Pulmonary artery endothelial cell (primary cell): ENCODE data around the gene TCERG1L. TPM values are rescaled to one million over a fixed set of nuclear protein-coding genes. Genes with fewer than 3 reads are reported as not detected.

Experiments used
- DNase-seq: peaks from one replicate; pipeline ENCODE4 v3.0.0-alpha.2; 2011; ENCODE audit warnings: low read depth, low spot score
- total RNA-seq: library from RNA; depleted of rRNA; stranded (reverse); fragments of >200 nt; gene quantifications from 2 replicates; pipeline ENCODE4 v1.2.3, GENCODE V29; 2014

Gene TCERG1L
- total RNA-seq, 1 donor from 2014 or later, result not detected

DNA sequence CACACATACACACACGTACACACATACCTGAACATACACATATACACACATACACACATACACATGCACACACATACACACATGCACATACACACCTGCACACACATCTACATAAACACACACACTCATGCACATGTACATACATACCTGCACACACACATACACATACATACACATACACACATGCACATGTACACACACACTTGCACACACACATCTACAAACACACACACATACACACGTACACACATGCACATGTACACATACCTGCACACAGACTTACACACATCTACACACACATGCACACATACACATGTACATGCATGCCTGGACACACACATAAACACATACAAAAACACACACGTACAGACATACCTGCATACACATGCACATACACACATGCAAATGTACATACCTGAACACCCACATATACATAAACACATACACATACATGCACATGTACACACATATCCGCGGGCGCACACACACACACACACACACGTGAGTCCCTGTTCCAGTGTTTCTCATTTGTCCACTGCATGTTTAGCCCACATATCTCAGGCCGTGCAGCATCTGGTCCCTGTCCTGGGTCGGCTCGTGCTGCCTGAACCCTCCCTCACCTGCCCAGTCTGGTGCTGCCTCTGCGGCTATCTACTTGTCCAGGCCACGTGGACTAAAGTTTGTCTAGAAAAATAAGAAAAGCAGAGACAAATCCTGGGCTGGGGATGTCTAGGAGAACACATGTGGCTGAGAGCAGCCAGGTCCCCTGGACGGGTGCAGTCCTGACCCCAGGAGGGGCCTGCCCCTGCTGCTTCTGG lies 238.7 kb downstream of the TCERG1L start:
- no peak for DNase-seq

DNA sequence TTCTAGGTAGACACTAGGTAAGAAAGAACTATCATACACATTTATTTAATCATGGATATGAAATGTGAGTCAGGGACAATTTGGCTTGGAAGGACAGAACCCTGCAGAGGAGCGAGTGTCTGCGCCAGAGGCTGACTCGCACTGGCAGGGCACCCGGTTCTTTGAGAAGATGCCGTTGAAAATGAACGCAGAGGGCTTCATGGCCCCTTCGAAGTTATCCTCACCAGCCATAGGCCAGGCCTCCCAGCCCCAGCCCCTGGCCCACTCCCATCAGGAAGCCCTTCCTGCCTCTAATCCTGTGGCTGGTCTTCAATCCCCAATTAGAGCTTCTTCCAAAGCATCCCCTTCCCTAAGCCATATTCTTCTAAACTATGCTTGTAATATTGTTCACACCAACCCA lies 239.8 kb downstream of the TCERG1L start:
- DNase-seq, result no peak

DNA sequence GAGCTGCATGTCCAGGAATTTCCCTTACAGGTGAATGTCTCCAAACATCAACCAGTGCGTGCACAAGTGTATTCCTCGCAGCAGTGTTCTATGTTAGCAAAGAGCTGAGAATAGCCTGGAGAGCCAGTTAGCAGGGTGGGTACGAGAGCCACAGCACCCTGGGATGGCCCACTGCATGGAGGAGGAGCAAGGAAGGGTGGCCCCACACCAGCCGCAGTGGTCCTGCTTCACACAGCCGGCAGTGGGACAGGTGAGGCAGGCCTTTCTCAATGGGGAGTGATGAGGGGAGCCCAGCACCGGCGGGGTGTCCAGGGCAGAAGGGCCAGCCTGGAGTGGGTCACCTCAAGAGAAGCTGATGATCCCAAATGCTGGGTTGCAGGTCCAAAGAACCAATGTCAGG lies 240.7 kb downstream of the TCERG1L start:
- no peak for DNase-seq

DNA sequence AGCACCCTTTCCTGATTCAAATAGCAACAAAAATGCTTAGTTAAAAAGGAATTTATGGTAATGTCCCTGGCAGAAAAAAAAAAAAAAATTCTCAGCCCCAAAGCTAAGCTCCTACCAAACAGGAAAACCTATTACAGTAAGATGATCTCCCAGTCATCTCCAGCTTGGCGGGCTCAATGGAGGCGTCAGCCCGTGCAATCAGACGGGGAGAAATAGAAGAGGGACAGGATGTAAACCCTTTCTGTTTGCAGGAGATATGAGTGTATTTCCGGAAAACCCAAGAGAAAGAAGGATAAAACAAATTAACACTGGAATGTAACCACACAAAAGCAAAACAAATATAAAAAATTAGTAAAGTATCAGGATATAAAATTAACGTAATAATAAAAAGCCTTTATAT lies 242.8 kb downstream of the TCERG1L start:
- no peak for DNase-seq

DNA sequence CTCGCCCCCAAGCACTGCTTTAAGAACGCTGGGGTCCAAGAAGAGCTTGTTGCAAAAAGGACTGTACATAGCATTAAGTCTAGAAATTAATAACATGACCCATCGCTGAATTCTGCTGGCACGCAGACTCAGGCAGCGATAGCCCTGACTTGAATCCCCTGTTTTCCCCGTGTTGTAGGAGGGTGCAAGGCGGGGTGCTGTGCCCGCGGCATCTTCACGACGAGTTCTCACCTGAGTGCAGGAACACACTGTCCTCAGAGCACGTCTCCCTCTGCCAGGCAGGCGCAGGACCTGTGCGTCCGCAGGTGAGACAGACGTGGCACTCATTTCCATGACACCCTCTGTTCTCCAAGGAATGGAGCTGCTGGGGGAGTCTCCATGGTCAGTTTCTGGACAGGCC lies 243.2 kb downstream of the TCERG1L start:
- DNase-seq, result no peak

DNA sequence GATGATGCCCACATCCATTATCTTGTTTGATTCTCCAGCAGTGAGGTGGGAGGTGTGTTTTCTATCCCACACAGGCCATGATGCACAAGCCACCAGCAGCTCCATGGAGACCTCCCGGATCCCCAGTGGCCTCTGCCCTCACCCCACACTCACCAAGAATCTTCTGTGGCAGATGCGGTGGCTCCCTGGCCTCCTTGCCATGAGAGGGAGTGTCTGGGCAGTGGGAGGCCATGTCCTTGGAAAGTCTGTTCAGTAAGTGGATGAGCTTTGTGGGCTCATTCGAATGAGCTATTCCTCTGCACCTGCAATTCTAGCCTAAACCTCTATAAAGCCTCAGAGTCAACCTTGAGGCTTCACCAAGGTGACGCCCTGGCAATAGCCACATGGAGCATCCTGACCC lies 243.8 kb downstream of the TCERG1L start:
- no peak for DNase-seq

DNA sequence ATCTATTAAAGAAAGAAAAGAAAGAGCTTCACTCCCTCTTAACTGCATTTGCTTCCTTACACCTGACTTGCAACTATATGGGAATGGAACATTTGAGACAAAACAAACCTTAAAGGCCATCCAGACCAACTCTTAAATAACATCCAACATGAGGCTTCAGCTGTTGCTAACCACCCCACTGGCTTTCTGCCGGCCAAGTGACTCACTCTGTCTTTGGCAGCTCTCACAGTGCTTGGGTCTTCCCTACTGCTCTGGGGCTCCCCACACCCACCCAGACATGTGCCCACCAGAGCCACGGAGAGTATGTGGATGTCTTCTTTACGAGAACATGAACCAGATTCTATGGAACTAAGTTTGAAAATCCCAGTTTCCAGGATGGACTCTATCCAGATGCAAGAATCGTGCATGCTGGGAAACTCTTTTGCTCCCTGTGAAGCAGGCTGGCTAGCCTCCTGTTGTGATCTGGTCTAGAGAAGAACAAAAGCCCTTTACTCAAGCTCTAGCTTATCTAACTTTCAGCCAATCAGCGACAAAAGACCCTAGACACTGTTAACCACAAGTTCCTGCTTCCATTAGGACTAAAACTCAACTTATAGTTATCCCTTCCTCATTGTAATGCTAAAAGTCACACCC lies 245.7 kb downstream of the TCERG1L start:
- DNase-seq, result no peak

DNA sequence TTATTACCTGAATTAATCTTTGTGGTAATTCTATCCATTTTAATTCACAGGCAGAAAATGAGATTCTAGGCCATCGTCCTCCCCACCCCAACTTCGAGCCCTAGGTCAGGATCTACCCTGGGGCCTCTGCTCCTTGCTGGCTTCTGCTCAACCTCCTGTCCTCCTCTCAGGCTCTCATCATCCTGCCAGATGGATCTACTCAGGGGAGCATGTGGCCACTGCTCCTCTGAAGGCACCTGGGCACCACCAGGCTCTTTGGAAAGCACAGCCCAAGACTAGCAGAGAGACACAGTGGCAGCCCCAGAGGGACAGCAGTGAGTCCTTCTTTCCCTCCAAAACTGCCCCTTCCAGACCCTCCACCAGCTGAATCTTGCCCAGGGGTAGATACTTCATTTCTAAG lies 248.2 kb downstream of the TCERG1L start:
- no peak for DNase-seq

DNA sequence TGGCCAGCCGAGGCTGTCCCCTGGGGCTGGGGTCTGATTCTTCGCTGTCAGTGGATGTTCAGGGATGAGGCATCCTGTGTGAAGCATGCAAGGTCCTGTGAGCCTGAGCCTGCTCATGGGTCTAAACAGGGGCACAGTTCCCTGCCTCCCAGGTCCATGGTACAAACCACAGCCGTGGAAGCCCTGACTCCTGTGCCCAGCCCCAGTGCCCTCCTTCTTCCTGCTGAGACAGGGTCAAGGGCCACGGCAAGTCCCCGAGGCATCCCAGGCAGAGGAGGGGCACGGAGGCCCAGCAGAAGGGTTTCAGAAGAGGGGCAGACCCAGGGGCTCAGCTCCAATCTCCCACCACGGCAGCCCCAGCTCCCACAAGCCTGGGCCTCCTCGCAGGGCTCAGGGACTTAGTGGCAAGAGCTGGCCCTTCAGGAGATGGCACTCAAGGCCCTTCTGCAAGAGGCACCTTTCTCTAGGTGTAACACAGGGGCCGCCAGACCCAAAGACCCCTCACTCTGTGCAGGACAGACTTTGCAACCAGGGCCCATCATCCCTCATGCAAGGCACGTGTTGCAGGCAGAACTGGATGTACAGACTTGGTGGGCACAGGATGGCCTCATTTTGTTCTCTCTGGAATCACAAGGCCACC lies 248.8 kb downstream of the TCERG1L start:
- no peak for DNase-seq

DNA sequence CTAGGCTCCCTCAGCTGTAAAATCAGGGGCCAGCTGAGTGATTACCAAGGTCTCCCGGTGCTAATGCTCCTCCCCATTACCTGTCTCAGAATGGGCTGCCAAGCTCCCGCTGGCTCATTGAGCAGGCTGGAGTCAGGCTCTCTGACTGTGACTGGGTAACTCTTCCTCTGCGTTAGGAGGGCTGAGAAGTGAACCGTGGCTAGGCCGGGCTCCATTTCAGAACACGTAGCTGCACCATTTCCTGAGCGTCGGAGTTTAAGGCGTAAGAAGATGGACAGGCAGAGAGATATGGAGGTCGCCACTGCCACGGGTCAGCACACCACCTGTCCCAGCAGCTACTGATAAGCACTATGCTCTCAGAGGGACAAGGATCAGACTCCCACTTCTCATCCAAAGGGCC lies 250.3 kb downstream of the TCERG1L start:
- DNase-seq, result no peak

DNA sequence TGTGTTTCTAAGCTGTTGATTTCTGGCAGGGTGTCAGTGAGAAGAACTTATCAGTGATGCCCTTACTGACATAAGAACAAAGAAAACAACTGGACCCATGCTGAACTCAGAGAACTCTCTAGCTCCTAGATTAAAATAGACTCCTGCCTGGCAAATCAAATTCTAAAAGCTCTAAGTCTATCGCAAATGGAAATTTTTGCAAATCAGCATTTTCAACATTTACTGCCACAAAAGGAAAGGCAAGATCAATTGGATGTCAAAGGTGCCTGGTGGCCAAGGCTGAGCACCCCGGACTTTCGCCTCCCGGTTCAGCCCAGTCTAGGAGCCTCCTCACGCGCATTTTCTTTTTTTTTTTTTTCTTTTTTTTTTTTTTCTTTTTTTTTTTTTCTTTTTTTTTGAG lies 251.6 kb downstream of the TCERG1L start:
- DNase-seq, result no peak

DNA sequence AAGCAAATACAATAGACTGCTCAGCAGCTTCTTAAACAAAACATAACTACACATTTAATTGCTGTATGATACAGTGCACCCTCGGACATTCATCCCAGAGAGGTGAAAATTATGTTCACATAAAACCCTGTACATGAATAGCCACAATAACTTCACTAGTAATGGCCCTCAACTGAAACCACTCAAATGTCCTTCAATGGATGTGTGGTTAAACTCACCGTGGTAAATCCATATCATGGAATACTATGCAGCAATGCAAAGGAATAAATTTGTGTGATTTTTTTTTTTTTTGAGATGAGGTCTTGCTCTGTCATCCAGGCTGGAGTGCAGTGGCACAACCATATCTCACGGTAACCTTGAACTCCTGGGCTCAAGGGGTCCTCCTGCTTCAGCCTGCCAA lies 252.7 kb downstream of the TCERG1L start:
- no peak for DNase-seq

DNA sequence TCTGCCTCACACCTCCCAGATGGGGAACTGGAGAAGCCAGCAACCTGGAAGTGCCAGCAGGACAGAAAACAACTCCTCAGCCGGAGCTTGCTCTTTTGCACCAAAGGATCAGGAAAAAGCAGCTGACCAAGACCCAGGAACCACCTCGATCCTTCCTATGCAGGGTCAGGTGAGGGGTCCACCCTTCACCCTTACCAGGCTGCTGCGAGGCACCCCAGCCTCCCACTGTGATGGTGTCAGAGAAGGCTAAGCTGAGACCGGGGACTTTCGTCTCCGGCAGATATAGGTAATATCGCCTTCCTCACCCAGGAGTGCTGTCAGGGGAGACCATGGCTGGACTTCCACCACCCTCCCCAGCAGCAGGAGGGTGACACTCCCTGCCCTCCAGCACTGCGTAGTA lies 254.7 kb downstream of the TCERG1L start:
- DNase-seq, result no peak

DNA sequence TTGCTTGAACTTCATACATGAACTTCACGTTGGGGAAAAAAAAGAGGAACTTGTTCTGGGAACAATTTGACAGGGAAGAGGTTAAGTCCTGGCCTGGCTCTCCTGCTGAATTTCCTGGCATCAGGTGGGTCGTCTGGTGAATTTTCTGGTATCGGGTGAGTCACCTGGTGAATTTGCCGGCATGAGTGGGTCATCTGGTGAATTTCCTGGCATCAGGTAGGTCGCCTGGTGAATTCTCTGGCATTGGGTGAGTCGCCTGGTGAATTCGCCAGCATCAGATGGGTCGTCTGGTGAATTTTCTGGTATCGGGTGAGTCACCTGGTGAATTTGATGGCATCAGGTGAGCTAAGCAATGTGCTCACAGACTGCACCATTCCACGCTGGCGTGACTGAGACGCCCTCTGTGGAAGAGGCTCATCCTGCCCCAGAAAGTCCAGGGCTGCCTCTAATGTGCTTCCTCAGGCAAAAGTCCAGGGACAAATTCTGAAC lies 255.4 kb downstream of the TCERG1L start:
- no peak for DNase-seq

DNA sequence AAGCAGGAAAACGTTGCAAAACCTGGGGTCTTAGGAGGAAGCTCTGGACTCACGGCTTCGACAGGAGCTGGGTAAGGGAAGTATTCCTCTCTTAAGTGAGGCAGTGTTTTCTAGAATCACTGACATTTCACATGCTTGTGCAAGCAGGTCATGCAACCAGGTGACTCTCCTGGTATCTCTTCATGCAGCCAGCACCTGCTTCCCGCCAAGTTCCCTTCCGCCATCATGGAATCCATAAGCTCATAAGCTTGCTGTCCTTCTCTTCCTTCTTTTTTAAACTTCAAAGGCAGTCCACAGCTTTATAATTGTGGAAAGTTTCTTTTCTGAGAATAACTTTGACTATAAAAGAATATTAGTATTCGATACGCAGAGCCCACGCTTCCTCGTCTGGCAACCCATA lies 256.1 kb downstream of the TCERG1L start:
- DNase-seq, result no peak

DNA sequence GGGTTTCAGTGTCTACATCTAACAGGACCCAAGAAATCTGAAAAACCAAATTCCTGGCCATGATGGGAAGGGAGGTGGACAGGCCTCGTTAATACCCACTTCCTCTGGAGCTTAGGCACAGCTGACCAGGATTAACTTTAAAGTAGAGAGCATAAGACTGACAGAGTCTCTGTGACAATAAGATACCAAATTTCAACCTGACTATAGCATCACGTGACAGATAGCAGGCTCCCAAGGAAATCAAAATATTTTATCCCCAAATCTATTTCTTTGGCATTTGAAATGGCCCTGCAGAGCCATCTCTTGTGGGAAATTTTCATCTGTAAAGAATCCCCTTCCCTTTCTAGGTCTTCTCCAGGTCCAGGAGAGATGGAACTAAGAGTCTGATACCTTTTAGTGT lies 258.3 kb downstream of the TCERG1L start:
- no peak for DNase-seq

DNA sequence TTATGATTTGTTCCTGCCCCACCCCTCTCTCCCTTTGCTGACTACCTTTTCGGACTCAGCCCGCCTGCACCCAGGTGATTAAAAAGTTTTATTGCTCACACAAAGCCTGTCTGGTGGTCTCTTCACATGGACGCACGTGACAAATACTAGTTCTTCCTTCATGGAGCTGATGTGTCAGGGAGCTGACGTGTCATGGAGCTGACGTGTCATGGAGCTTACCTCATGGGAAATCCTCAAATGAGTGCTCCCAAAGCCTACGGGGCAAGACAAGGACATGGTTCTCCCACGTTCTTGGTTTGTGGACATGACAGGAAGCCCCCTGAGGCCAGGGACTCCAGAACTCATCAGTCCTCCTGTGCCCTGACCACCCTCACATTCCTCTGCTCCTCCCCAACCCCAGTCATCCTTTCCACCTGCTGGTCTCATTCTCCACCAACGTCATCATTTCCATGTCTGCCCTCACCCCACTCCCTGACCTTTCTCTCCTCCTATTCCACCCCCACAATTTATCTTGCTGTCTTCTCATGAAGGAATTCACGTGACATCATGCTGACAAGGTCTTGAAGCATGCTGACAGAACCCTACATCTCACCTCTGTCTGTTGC lies 261.3 kb downstream of the TCERG1L start:
- no peak for DNase-seq

DNA sequence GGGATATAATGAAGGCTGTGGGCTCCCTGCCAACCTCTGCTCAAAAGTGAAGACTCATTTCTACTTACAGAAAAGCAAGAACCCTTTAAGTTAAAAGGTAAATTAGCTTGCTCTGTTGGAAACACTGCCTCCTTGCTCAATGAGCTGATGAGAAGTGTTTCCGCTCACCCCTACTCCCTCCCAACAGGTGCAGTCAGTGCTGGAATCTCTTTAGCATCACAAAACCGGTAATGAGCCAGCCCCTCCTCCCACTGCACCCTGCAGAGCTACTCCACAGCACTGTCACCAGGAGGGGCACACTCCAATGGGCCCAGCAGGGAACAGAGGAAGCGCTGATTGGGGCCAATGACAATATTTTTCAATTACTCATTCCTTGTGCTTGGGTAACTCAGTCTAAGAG lies 262.5 kb downstream of the TCERG1L start:
- DNase-seq, result no peak

DNA sequence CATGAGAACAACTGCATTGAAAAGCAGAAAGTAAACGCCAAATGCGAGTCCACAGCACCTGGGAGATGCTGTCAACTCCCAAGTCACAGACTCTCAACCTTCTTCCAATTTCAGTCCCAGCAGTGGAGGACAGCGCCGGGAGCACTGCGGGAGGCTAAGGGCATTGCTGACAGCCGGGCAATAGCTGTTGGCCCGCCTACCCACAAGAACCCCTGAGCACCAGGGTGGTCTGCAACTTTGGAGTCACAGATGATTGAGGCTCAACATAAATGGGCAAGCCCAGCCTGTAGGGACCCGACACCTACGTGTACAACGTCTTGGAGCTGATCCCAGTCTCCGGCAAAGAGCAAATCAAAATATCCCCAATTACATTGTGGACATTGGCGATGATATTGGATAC lies 262.9 kb downstream of the TCERG1L start:
- no peak for DNase-seq

DNA sequence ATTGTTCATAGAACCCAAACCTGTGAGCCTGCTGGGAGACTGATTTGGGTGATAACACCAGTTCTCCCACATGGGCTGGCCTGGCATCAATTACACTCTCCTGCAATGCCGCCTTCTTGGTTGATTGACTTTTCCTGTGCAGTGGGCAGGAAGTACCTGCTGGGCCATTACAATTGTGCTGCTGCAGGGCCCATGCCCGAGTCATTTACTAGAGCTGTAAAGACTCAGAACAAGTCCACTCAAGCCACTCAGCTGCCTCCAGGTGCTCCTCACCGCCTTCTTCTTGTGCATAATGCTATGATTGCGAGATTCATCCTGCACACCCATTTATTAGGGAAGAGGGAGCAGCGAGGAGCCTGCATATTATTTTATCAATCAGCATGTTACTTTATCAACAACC lies 264.0 kb downstream of the TCERG1L start:
- DNase-seq, result no peak

DNA sequence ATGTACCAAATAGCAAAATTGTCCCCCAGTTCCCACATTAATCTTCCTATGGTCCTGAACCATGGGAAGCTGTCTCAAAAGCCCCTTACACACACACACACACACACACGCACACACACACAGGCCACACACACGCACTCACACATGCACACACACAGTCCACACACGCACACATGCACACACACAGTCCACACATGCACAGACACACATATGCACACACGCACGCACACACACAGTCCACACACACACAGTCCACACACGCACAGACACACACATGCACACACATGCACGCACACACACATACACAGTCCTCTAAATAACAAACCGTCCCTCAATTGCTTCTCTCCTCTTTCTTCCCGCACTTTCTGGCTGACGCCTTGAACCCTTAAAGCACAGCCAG lies 265.3 kb downstream of the TCERG1L start:
- no peak for DNase-seq
